H4 (cell line): ENCODE measurements around the gene ADCY4. TPM values are rescaled to one million over a fixed set of nuclear protein-coding genes. Genes with fewer than 3 reads are reported as not detected.
"Not testable (repeated sequence)": the region's sequence is repeated elsewhere in the genome, so short reads cannot be mapped to it uniquely, and the experiment has no call there.

Experiments
- DNase-seq: peaks from one replicate; pipeline ENCODE4 v3.0.0-alpha.2; 2015; ENCODE audit warnings: low spot score
- total RNA-seq: library from RNA; depleted of rRNA; stranded (reverse); fragments of >200 nt; shearing (Covaris generic); gene quantifications from 2 replicates; pipeline ENCODE4 v1.2.3, GENCODE V29; 2014; rRNA removed

The ADCY4 gene
- total RNA-seq: not detected in 2 replicates

- no peak for DNase-seq
Observed at GRCh38 chr14:24334431-24335291, at the start of gene ADCY4. Gene ADCY4 (minus strand): TSS chr14:24335071. CDS start chr14:24334652, 419 bp downstream.

GRCh38 chr14:24384169-24384568 is 49.3 kb upstream of the ADCY4 start:
- DNase-seq: no peak

GRCh38 chr14:24382064-24382371 is 47.1 kb upstream of the ADCY4 start:
- DNase-seq: no peak

GRCh38 chr14:24381363-24382063 is 46.6 kb upstream of the ADCY4 start:
- DNase-seq: no peak

GRCh38 chr14:24379907-24380730 is 45.2 kb upstream of the ADCY4 start:
- DNase-seq: no peak

GRCh38 chr14:24378981-24379906 is 44.4 kb upstream of the ADCY4 start:
- no peak for DNase-seq

GRCh38 chr14:24378327-24378726 is 43.5 kb upstream of the ADCY4 start:
- no peak for DNase-seq

DNA sequence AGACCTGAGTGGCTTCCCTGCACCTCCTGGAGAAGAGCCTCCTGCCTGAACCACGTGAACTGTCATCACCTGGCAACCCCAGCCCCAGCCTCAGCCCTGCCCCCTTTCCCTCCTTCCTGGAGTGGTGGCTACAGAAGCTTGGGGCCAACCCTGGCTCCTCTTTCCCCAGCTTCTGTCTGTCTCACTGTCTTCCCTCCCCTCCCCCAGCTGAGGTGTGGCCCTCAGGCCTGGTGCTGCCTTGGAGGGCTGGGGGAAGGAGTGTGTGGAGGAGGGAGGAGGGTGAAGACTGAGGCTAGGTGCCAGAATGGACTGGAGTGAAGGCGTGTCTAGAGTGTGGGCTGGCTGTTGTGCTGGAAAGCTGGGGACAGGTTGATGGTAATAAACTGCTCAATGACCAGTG is 42.8 kb upstream of the ADCY4 start:
- no peak for DNase-seq

DNA sequence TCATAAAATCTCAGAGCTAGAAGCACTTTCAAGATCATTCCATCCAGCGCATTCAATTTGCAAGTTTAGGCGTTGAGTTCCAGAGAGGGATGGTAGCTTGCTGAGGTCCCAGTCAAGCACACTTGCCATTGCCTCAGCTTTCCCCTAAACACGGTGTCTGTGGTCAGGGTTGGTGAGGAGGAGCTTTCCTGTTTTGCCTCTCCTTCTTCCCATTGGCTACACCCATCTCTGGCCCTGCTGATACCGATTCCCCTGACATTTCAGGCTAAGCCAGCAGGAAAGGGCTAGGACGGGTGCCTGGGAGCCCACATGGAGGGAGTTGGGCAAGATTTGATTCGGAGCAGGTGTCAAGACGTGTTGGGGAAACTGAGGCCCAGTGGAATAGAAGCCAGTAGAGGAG is 42.3 kb upstream of the ADCY4 start:
- no peak for DNase-seq

- DNase-seq: no peak
Observed at GRCh38 chr14:24376448-24377070, 41.7 kb upstream of the ADCY4 start.

DNA sequence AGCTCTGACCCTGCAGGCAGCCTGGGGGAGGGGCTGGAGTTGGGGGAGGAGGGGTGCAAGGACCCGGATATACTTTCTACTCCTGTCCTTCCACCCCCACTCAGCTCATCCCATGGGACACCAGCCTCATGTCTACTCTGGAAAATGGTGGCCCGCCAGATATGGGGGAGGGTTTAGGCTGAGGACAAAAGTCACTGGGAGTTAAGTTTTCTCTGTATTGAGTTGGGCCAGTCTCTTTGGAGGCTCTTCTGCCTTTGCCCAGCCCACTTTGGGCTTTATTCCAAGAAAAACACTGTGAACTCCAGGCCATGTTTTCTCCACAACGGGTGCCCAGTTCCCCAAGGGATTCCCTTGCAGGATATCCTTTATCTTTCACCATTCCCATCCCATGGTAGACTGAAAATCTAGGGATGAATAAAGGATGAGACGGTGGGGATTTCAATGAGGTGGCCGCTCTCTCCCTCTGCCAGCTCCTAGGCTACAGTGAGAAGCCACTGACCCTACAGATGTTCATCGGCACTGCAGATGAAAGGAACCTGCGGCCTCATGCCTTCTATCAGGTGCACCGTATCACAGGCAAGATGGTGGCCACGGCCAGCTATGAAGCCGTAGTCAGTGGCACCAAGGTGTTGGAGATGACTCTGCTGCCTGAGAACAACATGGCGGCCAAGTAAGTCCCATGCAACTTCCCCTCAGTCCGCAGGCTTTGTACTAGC is 38.0 kb upstream of the ADCY4 start:
- no peak for DNase-seq

DNA sequence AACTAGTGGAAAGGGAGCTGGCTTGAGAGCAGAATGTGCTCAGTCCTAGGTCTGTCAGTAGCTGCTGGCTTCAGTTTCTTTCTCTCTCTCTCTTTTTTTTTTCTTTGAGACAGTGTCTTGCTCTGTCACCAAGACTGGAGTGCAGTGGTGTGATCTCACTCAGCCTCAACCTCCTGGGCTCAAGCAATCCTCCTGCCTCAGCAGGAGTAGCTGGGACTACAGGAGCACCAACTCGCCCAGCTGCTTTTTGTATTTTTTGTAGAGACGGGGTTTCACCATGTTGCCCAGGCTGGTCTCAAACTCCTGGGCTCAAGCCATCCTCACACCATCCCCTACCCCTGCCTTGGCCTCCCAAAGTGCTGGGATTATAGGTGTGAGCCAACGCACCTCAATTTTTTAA is 36.7 kb upstream of the ADCY4 start:
- not testable (repeated sequence) for DNase-seq

DNA sequence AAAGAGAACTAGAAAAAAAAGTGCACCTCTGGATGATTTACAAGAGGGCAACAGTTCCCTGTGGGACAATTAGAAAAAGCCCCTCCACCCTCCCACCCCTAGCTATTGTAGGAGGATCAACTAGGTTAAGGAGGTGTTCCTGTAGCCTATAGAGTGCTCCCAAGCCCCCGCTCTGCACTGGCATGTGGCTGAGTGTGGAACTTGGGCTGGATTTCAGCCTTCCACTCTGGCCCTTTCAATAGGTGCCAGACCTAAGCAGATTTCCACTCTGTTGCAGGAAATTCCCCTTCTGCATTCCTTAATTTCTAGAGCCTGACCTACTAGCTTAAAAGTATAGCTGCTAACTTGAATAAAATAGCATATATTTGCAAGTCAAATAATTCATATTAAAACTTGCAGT is 35.9 kb upstream of the ADCY4 start:
- no peak for DNase-seq

DNA sequence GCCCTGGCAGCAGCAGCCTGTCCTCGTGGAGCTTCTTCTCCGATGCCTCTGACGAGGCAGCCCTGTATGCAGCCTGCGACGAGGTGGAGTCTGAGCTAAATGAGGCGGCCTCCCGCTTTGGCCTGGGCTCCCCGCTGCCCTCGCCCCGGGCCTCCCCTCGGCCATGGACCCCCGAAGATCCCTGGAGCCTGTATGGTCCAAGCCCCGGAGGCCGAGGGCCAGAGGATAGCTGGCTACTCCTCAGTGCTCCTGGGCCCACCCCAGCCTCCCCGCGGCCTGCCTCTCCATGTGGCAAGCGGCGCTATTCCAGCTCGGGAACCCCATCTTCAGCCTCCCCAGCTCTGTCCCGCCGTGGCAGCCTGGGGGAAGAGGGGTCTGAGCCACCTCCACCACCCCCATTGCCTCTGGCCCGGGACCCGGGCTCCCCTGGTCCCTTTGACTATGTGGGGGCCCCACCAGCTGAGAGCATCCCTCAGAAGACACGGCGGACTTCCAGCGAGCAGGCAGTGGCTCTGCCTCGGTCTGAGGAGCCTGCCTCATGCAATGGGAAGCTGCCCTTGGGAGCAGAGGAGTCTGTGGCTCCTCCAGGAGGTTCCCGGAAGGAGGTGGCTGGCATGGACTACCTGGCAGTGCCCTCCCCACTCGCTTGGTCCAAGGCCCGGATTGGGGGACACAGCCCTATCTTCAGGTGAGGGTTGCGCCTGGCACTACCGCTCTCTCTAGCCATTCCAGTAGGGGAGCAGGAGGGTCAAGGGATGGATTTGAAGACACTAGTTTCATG is 35.2 kb upstream of the ADCY4 start:
- no peak for DNase-seq

GRCh38 chr14:24369463-24369862 is 34.6 kb upstream of the ADCY4 start:
- DNase-seq: no peak

- DNase-seq: peak; percentile 52
Observed at GRCh38 chr14:24368562-24369252, 33.8 kb upstream of the ADCY4 start.

DNA sequence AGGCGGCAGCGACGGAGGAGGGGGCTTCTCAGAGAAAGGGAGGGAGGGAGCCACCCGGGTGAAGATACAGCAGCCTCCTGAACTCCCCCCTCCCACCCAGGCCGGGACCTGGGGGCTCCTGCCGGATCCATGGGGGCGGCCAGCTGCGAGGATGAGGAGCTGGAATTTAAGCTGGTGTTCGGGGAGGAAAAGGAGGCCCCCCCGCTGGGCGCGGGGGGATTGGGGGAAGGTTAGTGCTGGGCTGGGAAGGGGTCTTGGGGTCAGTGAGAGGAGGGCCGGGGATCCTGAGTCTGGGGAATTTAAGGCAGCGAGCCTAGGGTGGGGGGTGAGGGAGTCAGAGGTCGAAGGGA is 33.3 kb upstream of the ADCY4 start:
- DNase-seq: no peak

DNA sequence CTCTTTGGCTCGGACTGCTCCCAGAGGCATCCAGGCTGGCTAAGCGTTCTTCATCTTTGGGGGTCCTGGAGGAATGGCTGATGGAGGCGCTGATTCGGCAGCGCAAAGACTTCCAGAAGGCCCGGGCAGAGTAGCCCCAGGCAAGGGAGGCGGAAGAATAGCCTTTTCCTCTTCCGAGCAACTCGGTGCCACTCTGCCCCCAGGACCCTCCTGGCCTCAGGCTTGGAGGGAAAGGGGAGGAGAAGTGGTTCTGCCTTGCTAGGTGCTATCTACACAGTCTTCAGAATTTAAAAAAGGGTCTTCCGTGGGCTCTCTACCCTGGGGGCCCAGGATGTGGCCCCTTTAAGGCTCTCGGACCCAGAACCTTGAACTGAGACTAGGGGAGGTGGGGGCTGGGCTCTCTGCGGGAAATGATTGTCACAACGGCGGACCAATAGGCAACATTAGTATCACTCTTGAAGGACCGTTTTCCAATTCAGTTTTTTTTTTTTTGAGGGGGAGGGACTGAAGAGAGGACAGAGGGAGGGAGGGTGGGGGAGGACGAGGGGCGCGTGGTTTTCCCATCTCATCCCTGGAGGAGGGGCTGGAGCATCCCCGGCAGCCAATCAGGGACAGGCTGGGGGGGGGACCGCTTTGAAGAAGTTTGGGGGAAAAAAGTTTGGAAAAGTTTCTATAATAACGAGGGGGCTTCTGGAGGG is 32.8 kb upstream of the ADCY4 start, which contains the start of gene NFATC4:
TSS of gene NFATC4 (plus strand) at position 671 of the 698 bp plus-strand sequence. CDS start 157 bp downstream, outside the sequence.
- peak; percentile 77 for DNase-seq
